K562 (cell line): ENCODE data around the gene TNMD. TPM values are rescaled to one million over a fixed set of nuclear protein-coding genes. Genes with fewer than 3 reads are reported as not detected.

Experiments used
- ATAC-seq: fragments of 200-7000 bp; cut with Tn5 transposase; 3 replicates; pipeline ENCODE4 v1.9.1; 2020; ENCODE audit warnings: moderate library complexity
- BruUV-seq: library from RNA; stranded (reverse); fragments of 400-500 nt; replicated peaks from 2 replicates; lab custom pipeline; 2021; lab: Mats Ljungman, UMichigan
- CTCF ChIA-PET: fragments of 300-600 bp; formaldehyde crosslinking; extraction: SDS; loops from one replicate; lab custom pipeline; 2021; ENCODE audit warnings: low intra/inter-chr PET ratio; lab: Yijun Ruan, JAX
- POLR2A ChIA-PET: fragments of 300-600, 350-650 bp; sonication (Branson Sonifier 250); formaldehyde crosslinking; extraction: SDS; loops from one replicate; lab custom pipeline; 2021; ENCODE audit warnings: antibody characterized with exemption, inconsistent platforms; lab: Yijun Ruan, JAX
- DNase-seq, 4 experiments: peaks; one replicate each; pipeline versions ENCODE4 v3.0.0 to v3.0.0-alpha.2; 2011 to 2018; ENCODE audit warnings: low spot score in 3 of 4, mixed read lengths in 3 of 4; ENCODE audit errors: extremely low read depth in 1 of 4
- FAIRE-seq: peaks from 2 replicates; lab custom pipeline; 2011; peaks lifted over from hg19 to GRCh38; lab: Jason Lieb, UNC
- H2AFZ ChIP-seq: 2 replicates; pipeline ENCODE4 v1.6.0; 2011; ENCODE audit warnings: low read depth, low read length, control low read depth, inconsistent platforms
- H3K27ac ChIP-seq: fragments of 200-600 bp; 3 replicates; pipeline ENCODE4 v1.8.0; 2011; ENCODE audit warnings: low read depth, mild to moderate bottlenecking, control low read depth, inconsistent platforms, low read length, moderate library complexity, mixed read lengths; ENCODE audit errors: extremely low read depth
- H3K27me3 ChIP-seq, 2 experiments: fragments of 300-600 bp in 1 of 2; 2 replicates in 1 of 2; 3 replicates in 1 of 2; pipeline versions ENCODE4 v1.6.0 to v1.8.0; 2011; ENCODE audit warnings: inconsistent platforms in 2 of 2, low read length in 2 of 2, mild to moderate bottlenecking in 1 of 2, mixed read lengths in 1 of 2, moderate library complexity in 1 of 2; ENCODE audit not compliant: control insufficient read depth in 2 of 2, insufficient read depth in 2 of 2
- H3K36me3 ChIP-seq: fragments of 300-600 bp; 3 replicates; pipeline ENCODE4 v1.8.0; 2011; ENCODE audit warnings: mild to moderate bottlenecking, low read length, inconsistent platforms; ENCODE audit not compliant: control insufficient read depth, insufficient read depth
- H3K4me1 ChIP-seq, 2 experiments: fragments of 200-600 bp in 1 of 2; replicated peaks in 1 of 2; 2 replicates in 1 of 2; 3 replicates in 1 of 2; pipeline versions ENCODE4 v1.5.1 to v1.8.0; 2011; ENCODE audit warnings: inconsistent platforms in 2 of 2, low read length in 2 of 2, mild to moderate bottlenecking in 1 of 2, mixed read lengths in 1 of 2, moderate library complexity in 1 of 2; ENCODE audit not compliant: control insufficient read depth in 2 of 2, insufficient read depth in 2 of 2
- H3K4me2 ChIP-seq: 2 replicates; pipeline ENCODE4 v1.6.1; 2011; ENCODE audit warnings: low read length, control low read depth, inconsistent platforms, mixed read lengths; ENCODE audit not compliant: insufficient read depth
- H3K4me3 ChIP-seq: fragments of 200-600 bp; sonication (generic), shearing (Covaris generic); 2 replicates; pipeline ENCODE4 v1.5.1; 2016; ENCODE audit warnings: control low read depth, inconsistent platforms
- H3K79me2 ChIP-seq: fragments of 200-600 bp; 3 replicates; pipeline ENCODE4 v1.8.0; 2011; ENCODE audit warnings: low read length, inconsistent platforms; ENCODE audit not compliant: control insufficient read depth, insufficient read depth
- H3K9ac ChIP-seq, 2 experiments: 2 replicates each; pipeline versions ENCODE4 v1.6.0 to v1.6.1; 2011; ENCODE audit warnings: low read depth in 2 of 2, low read length in 2 of 2, control low read depth in 1 of 2, inconsistent platforms in 1 of 2, mild to moderate bottlenecking in 1 of 2, mixed read lengths in 1 of 2; ENCODE audit not compliant: insufficient read depth in 1 of 2
- H3K9me1 ChIP-seq: one replicate; pipeline ENCODE4 v1.6.0; 2011; ENCODE audit warnings: inconsistent platforms, mild to moderate bottlenecking, low read length, moderate library complexity; ENCODE audit not compliant: control insufficient read depth, insufficient read depth
- H3K9me3 ChIP-seq: replicated peaks from 2 replicates; pipeline ENCODE4 v1.5.1; 2011; ENCODE audit warnings: low read depth, low read length, inconsistent platforms; ENCODE audit not compliant: control insufficient read depth, insufficient read depth
- H4K20me1 ChIP-seq: replicated peaks from 2 replicates; pipeline ENCODE4 v1.6.1; 2011; ENCODE audit warnings: low read length, inconsistent platforms, mixed read lengths; ENCODE audit not compliant: control insufficient read depth, insufficient read depth
- GTF2A2 ChIP-seq: IDR thresholded peaks from 2 replicates; pipeline ENCODE4 v1.6.1; 2016; ENCODE audit warnings: mild to moderate bottlenecking, missing genetic modification characterization, missing compliant biosample characterization
- NBN ChIP-seq: fragments of 450-650 bp; IDR thresholded peaks from 2 replicates; pipeline ENCODE4 v1.6.1; 2016; ENCODE audit warnings: low read depth, mild to moderate bottlenecking
- NCOA2 ChIP-seq, 2 experiments: fragments of 450-650 bp; IDR thresholded peaks; 2 replicates each; pipeline ENCODE4 v1.6.1; 2018; ENCODE audit warnings: mild to moderate bottlenecking in 2 of 2, moderate library complexity in 1 of 2; ENCODE audit not compliant: partially characterized antibody in 2 of 2
- SP2 ChIP-seq: IDR thresholded peaks from 2 replicates; pipeline ENCODE4 v1.6.1; 2011; ENCODE audit warnings: mild to moderate bottlenecking, low read depth, low read length, moderate library complexity; ENCODE audit not compliant: poor library complexity, severe bottlenecking; ENCODE audit errors: extremely low read depth
- U2AF2 ChIP-seq: fragments of 200-400 bp; formaldehyde crosslinking; optimal IDR thresholded peaks from 2 replicates; pipeline ENCODE3; 2017; ENCODE audit warnings: low read depth, mild to moderate bottlenecking, low read length
- ZNF146 ChIP-seq: IDR thresholded peaks from one replicate; pipeline ENCODE4 v1.6.1; 2018; ENCODE audit warnings: missing compliant biosample characterization; ENCODE audit not compliant: unreplicated experiment
- ZNF23 ChIP-seq: fragments of 250-450 bp; sonication (Bioruptor Pico); IDR thresholded peaks from 2 replicates; pipeline ENCODE4 v1.4.0; 2020; ENCODE audit warnings: mild to moderate bottlenecking
- ZNF239 ChIP-seq: fragments of 250-450 bp; sonication (Bioruptor Pico); IDR thresholded peaks from 2 replicates; pipeline ENCODE4 v1.4.0; 2020; ENCODE audit warnings: mild to moderate bottlenecking
- ZNF561 ChIP-seq: fragments of 450-650 bp; formaldehyde crosslinking; conservative IDR thresholded peaks from 2 replicates; pipeline ENCODE4 v1.4.0; 2020; ENCODE audit warnings: mild to moderate bottlenecking, moderate library complexity
- WGBS: fragments of 100-300 bp; shearing (Covaris generic); methylation state at CpG from one replicate; pipeline ENCODE4 v1.1.6; 2016; ENCODE audit warnings: low coverage, mixed read lengths; ENCODE audit not compliant: insufficient coverage; ENCODE audit errors: missing lambda C conversion rate; 5-methylcytosine and 5-hydroxymethylcytosine counted together
- in situ Hi-C: fragments of 300-500 bp; cut with MboI; formaldehyde crosslinking; loops from 4 replicates; pipeline ENCODE4 v1.15.0; 2018; ENCODE audit warnings: inconsistent platforms, mixed read lengths
- intact Hi-C: fragments of 100-400 bp; cut with micrococcal nuclease; formaldehyde crosslinking; loops from 2 replicates; pipeline ENCODE4 v1.14.2; 2022
- polyA plus RNA-seq, 8 experiments: library from polyadenylated mRNA; depleted of rRNA in 4 of 8; stranded (reverse) in 5 of 8; unstranded in 3 of 8; fragments of >200 nt; fragmentation: Nextera tagmentation in 2 of 8; fragmentation: Illumina TruSeq in 1 of 8; extraction: Ambion mirVana in 2 of 8; extraction: Trizol in 1 of 8; gene quantifications; 2 replicates each; pipeline versions ENCODE4 v1.2.1 to v1.2.3, GENCODE V29; 2011 to 2014; ENCODE audit warnings: inconsistent platforms in 1 of 8, missing spikeins in 1 of 8
- total RNA-seq, 7 experiments: library from RNA; depleted of rRNA in 6 of 7; stranded (reverse); fragments of >200 nt in 6 of 7; fragmentation: Illumina TruSeq in 2 of 7; extraction: Trizol in 2 of 7; gene quantifications; 2 replicates each; pipeline versions ENCODE4 v1.2.1 to v1.2.3, GENCODE V29; 2011 to 2021; ENCODE audit warnings: low replicate concordance in 1 of 7
- TF ChIP-seq, protein P1 (sequence below): fragments of 450-650 bp; formaldehyde crosslinking; IDR thresholded peaks from 2 replicates; pipeline ENCODE4 v1.4.0; 2020; ENCODE audit warnings: mild to moderate bottlenecking, moderate library complexity

TNMD gene
- total and polyA plus RNA-seq, 9 of the 15 experiments (the other 6 are each of a cell fraction or from before 2014, with no cell fraction given): not detected

DNA sequence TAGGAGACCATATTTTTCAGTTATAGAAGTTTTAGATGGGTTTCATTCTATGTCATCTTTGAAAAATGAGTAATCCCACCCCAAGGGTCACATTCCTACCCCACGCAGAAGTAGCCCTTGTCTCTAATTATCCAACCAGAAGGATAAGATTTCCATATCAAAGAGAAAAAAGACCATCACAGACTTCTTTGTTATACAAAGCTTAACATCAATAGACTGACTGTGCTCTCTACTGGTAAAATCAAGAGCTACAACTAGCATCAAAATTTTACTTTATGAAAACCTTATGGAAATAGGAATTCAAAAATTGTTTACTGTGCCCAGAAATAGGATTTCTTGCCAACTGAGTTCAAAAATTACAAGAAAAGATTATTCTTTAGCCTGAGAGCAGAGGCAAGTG, 24.9 kb downstream of the TNMD start:
- H3K9me1 ChIP-seq: no peaks in the 10 kb centered on the region
- H3K9ac ChIP-seq: no peak overlapping the region
- in situ Hi-C loops (no loop called here), intact Hi-C loops (no loop called here)
- no peak for DNase-seq
- ATAC-seq: no peak
- H2AFZ ChIP-seq: no peak overlapping the region
- no peak for FAIRE-seq
- no peaks in the 10 kb centered on the region for H3K79me2 ChIP-seq
- no peaks in the 10 kb centered on the region for H3K9me3 ChIP-seq
- no peaks in the 10 kb centered on the region for H3K27me3 ChIP-seq
- no peaks in the 10 kb centered on the region for H4K20me1 ChIP-seq
- no peaks in the 10 kb centered on the region for H3K36me3 ChIP-seq
- ChIA-PET CTCF (no interaction called here), POLR2A (no interaction called here)
- TF ChIP-seq GTF2A2 (no peak), SP2 (no peak), U2AF2 (no peak), ZNF146 (CRISPR knock-in tag) (no peak), ZNF23 (CRISPR knock-in tag) (no peak), ZNF239 (CRISPR knock-in tag) (no peak), NBN (no peak), ZNF561 (CRISPR knock-in tag) (no peak), NCOA2 (IDR thresholded peaks at IDR 0.05; ENCODE audit: partially characterized antibody in 2 of 2) (no peak)
- TF ChIP-seq, protein P1, sequence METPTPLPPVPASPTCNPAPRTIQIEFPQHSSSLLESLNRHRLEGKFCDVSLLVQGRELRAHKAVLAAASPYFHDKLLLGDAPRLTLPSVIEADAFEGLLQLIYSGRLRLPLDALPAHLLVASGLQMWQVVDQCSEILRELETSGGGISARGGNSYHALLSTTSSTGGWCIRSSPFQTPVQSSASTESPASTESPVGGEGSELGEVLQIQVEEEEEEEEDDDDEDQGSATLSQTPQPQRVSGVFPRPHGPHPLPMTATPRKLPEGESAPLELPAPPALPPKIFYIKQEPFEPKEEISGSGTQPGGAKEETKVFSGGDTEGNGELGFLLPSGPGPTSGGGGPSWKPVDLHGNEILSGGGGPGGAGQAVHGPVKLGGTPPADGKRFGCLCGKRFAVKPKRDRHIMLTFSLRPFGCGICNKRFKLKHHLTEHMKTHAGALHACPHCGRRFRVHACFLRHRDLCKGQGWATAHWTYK (CRISPR knock-in tag): no peak
- 0% methylated on average over 1 of the region's 1 CpG for WGBS
- H3K4me3 ChIP-seq: no peak overlapping the region
- BruUV-seq: no TSS peak
- no peak overlapping the region for H3K4me2 ChIP-seq
- H3K27ac ChIP-seq: no peak overlapping the region
- H3K4me1 ChIP-seq: no peaks in the 10 kb centered on the region
